Mucosa of rectum (tissue), 2 donors: Measurements from ENCODE around the gene PLCB4.

Experiments used
- H3K27ac ChIP-seq, 2 donors: one replicate each; pipeline ENCODE4 v1.7.0; 2013; ENCODE audit warnings: inconsistent platforms in 2 of 2, low read depth in 2 of 2, low read length in 2 of 2
- H3K27me3 ChIP-seq, 2 donors: one replicate each; pipeline ENCODE4 v1.7.0; 2013; ENCODE audit warnings: low read length in 2 of 2; ENCODE audit not compliant: control insufficient read depth in 2 of 2, insufficient read depth in 2 of 2
- H3K36me3 ChIP-seq, 2 donors: one replicate each; pipeline ENCODE4 v1.7.0; 2013; ENCODE audit warnings: low read length in 2 of 2; ENCODE audit not compliant: control insufficient read depth in 2 of 2, insufficient read depth in 2 of 2
- H3K4me1 ChIP-seq, 2 donors: one replicate each; pipeline ENCODE4 v1.7.0; 2013; ENCODE audit warnings: low read length in 2 of 2, mild to moderate bottlenecking in 1 of 2; ENCODE audit not compliant: control insufficient read depth in 2 of 2, insufficient read depth in 2 of 2
- H3K4me3 ChIP-seq, 2 donors: one replicate each; pipeline ENCODE4 v1.7.0; 2013; ENCODE audit warnings: low read length in 2 of 2
- H3K9ac ChIP-seq, 2 donors: one replicate each; pipeline ENCODE4 v1.7.0; 2013; ENCODE audit warnings: low read length in 2 of 2, low read depth in 1 of 2, mild to moderate bottlenecking in 1 of 2
- H3K9me3 ChIP-seq, 2 donors: one replicate each; pipeline ENCODE4 v1.7.0; 2013; ENCODE audit warnings: low read length in 2 of 2; ENCODE audit not compliant: control insufficient read depth in 2 of 2
- donor health status: healthy.
- donor health status: Normal muscosa, but diverticular disease.

Gene PLCB4

DNA sequence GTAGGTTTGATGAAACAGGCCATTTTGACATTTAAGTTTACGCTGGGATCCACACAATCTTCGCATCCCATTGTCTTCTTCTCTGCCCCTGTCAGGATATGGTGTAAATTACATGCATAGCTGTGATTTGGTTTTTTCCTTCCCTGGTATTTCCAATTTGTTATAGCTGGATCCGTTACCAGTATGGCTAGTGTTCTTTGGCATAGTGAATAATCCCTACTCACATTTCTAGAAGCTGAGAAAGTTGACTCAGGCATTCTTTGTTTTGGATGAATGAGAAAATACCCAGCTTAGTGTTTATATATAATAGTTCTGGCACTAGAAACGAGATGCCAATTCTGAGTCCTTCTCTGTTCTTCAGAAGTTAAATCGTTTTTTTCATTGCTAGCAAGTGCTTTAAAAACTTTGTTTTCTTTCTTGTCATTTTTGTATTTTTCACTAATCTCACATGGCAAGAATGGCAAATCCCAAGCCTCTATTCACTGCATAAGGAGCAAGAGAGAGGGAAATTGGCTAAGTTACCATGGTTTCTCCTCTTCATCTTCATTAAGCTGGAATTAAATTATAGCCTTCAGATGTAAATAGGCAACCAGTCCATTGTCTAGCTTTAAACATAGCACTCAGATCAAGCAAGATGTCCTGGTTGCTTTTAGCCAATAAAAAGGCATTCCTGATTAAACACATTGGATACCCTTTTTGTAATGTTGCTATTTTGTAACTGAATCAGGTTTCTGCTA is 353.6 kb downstream of the PLCB4 start:
- H3K4me1 ChIP-seq: no peaks in the 10 kb centered on the region
- H3K36me3 ChIP-seq: peaks cover 18 to 40% of the 10 kb centered on the region in 2 donors
- no peak overlapping the region for H3K27ac ChIP-seq
- H3K9ac ChIP-seq: no peak overlapping the region
- no peaks in the 10 kb centered on the region for H3K27me3 ChIP-seq
- no peak overlapping the region for H3K4me3 ChIP-seq
- H3K9me3 ChIP-seq: no peaks in the 10 kb centered on the region

DNA sequence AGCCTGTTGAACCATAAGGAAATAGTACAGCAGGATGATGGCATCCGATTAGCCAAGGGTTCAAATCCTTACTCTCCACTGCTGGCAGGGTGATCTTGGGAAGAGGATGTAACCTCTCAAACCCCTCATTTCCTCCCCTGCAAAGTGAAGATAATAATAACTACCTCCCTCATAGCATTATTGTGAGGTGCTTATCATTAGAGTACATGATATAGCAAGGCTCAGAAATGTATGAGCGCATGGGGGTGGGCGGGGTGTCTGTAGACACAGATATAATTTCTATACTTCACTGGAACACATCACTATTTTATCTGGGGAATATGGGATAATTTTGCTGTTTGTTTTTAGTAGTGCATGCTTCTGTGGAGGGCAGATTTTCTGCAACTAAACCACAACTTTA is 355.7 kb downstream of the PLCB4 start:
- no peaks in the 10 kb centered on the region for H3K27me3 ChIP-seq
- H3K4me1 ChIP-seq: no peaks in the 10 kb centered on the region
- no peak overlapping the region for H3K27ac ChIP-seq
- H3K4me3 ChIP-seq: no peak overlapping the region
- H3K9ac ChIP-seq: no peak overlapping the region
- no peaks in the 10 kb centered on the region for H3K9me3 ChIP-seq
- H3K36me3 ChIP-seq: peaks cover 18 to 42% of the 10 kb centered on the region in 2 donors

DNA sequence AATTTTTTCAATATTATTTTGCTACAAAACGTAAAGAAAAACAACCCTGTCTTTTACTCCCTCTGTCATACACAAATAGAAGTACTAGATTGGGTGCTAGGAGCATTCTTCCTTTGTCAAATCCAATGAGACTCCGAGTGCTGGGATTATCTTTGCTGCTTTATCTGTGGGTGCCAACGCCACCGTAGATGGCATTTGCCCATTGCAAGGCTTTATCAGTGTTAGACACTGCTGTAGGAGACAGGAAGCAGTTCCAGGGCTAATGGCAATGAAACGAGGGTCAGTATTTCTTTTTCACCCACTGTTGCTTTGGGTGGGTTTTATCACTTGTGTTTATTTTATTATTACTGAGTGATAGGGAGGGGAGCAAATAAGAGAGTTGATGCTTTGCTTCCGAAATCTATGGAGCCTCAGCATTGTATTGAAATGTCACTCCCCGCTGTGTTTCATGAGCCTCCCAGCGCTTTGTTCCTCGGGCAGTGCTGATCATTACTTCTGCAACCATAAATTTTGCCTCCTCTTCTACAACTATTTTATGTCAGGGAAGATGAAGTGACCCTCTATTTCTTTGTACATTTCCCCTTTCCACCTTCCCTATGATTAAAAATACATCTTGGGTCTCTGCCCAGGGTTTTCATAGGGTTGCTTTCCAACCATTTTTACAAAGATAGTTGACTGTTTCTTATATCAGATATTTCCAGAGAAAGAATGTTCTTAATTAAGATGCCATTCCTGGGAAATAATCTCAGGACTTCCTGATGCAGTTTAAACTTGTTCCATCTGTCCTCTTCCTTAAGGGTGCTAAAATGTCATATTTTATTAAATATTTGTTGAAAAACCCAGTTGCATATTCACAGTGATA is 358.8 kb downstream of the PLCB4 start:
- Histone ChIP-seq H3K27ac (no peak overlapping the region), H3K27me3 (no peaks in the 10 kb centered on the region), H3K9me3 (no peaks in the 10 kb centered on the region), H3K9ac (no peak overlapping the region), H3K4me3 (no peak overlapping the region), H3K36me3 (peaks cover 21 to 29% of the 10 kb centered on the region in 2 donors), H3K4me1 (no peaks in the 10 kb centered on the region)

DNA sequence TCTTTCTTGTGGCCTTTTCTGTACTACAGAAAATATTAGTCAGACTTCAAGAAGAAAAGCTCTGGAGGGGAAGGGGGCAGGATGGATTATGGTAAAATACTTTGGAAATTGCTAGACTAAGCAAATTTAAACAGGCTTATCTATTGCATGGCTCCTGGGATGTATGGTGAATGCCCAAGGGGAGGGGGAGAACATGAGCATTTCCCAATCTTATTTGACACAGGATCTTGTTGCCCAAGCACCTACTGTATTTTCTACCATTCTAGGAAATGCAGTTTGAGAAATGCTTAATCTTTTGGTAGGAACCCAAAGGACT is 359.4 kb downstream of the PLCB4 start:
- H3K4me1 ChIP-seq: no peaks in the 10 kb centered on the region

DNA sequence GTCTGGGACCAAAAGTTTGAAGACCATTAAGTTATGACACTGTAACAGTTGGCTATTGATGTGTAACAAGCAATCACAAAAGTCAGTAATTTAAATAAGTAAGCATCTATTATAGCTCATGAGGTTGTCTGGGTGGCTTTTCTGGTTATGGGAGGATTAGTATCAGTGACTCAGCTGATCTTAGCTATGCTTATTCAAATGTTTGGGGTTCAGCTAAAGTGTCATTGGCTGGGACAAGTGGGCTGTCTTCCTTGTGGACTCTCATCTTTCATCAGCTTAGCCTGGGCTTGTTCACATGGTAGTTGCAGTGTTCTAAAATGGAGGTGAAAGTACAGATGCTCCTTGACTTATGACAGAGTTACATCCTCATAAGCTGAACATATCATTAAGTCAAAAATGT is 370.9 kb downstream of the PLCB4 start:
- no peak overlapping the region for H3K9ac ChIP-seq

More for the DNA sequence above, 359.4 kb downstream of the PLCB4 start:
- H3K4me3 ChIP-seq: no peak overlapping the region
- H3K36me3 ChIP-seq: peaks cover 20 to 31% of the 10 kb centered on the region in 2 donors
- H3K27ac ChIP-seq: no peak overlapping the region
- H3K9ac ChIP-seq: no peak overlapping the region
- H3K27me3 ChIP-seq: no peaks in the 10 kb centered on the region
- H3K9me3 ChIP-seq: no peaks in the 10 kb centered on the region

DNA sequence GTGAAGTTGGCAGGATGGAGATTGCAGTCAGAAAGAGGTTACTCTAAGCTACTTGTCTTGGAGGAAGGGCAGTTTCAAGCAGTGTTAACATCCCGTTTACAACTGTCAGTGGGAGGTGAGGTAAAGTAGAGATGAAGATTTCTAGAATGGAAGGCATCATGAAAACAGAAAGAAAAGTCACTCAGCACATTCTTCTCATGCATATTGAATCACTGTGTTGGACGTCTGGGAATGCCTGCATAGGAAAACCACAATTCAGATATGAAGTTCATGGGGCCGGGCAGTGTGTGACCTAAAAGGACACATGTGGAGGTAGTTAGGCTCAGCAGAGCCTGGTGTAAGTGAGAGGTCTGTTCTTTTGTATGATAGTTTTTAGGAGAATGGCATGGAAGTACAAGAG is 372.0 kb downstream of the PLCB4 start:
- Histone ChIP-seq H3K36me3 (peaks cover 31 to 56% of the 10 kb centered on the region in 2 donors), H3K9ac (no peak overlapping the region), H3K27me3 (no peaks in the 10 kb centered on the region), H3K4me3 (no peak overlapping the region), H3K27ac (no peak overlapping the region), H3K4me1 (no peaks in the 10 kb centered on the region), H3K9me3 (peaks cover 0 to 3% of the 10 kb centered on the region in 2 donors)

More for the DNA sequence above, 370.9 kb downstream of the PLCB4 start:
- Histone ChIP-seq H3K36me3 (peaks cover 29 to 50% of the 10 kb centered on the region in 2 donors), H3K4me1 (no peaks in the 10 kb centered on the region), H3K27me3 (no peaks in the 10 kb centered on the region), H3K27ac (no peak overlapping the region), H3K9me3 (peaks cover 0 to 3% of the 10 kb centered on the region in 2 donors), H3K4me3 (no peak overlapping the region)

DNA sequence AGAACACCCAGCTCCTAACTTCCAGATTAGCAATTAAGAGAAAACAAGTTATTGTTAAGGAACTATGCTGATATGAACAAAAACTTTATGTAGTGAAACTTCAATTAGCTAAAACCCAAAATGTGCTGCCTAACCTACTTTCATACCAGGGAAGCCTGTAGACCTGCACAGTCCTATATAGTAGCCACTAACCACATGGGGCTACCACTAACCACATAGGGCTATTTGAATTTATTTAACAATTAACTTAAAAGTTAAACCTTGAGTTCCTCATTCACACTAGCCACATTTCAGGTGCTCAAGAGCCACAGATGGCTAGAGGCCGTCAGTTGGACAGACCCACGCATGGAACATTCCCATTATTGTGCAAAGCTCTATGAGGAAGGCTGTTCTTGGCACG is 373.1 kb downstream of the PLCB4 start:
- Histone ChIP-seq H3K4me3 (no peak overlapping the region), H3K9me3 (peaks cover 0 to 3% of the 10 kb centered on the region in 2 donors), H3K27ac (no peak overlapping the region), H3K9ac (no peak overlapping the region), H3K36me3 (peaks cover 27 to 54% of the 10 kb centered on the region in 2 donors), H3K27me3 (no peaks in the 10 kb centered on the region), H3K4me1 (no peaks in the 10 kb centered on the region)

DNA sequence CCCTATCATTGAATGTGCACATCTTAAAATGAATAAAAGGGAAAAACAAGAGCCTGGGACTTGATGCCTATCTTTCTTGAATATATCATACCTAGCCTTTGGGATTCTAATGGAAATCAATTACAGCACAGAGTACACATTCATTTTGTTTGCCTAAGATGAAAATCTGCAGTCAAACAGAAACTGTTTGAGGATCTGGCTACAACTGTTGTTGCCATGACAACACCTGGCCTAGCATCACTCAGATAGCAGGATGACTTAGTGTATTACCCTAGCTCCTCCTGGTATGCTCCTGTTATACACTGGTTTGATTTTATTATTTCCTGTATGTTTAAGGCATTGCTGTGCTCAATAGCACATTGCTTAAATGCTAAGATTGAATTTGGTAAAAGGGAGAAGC is 374.0 kb downstream of the PLCB4 start:
- no peak overlapping the region for H3K4me3 ChIP-seq
- H3K9me3 ChIP-seq: peaks cover 0 to 3% of the 10 kb centered on the region in 2 donors
- no peak overlapping the region for H3K27ac ChIP-seq
- H3K27me3 ChIP-seq: no peaks in the 10 kb centered on the region
- H3K4me1 ChIP-seq: no peaks in the 10 kb centered on the region
- peaks cover 21 to 45% of the 10 kb centered on the region in 2 donors for H3K36me3 ChIP-seq
- H3K9ac ChIP-seq: no peak overlapping the region

DNA sequence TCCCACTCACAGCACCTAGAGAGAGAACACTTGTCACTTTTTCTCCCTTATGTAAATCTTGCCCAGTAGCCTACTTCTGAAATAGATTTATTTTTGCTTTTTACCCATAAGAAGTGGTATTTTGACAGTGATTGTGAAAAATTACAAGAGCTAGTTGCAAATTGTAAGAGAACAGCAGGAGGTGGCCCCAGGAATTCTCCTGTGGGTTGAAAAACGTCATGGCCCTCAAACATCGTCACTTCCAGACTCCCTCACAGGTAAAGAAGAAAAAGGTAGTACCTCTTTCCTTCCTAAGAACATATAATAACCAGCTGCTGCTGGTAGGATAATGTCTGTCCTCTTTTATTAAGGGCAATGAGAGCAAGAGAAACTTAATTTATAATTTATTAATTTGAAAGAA is 376.0 kb downstream of the PLCB4 start:
- no peak overlapping the region for H3K9ac ChIP-seq
- no peaks in the 10 kb centered on the region for H3K4me1 ChIP-seq
- H3K9me3 ChIP-seq: no peaks in the 10 kb centered on the region
- H3K27ac ChIP-seq: no peak overlapping the region
- no peaks in the 10 kb centered on the region for H3K27me3 ChIP-seq
- H3K36me3 ChIP-seq: peaks cover 19 to 30% of the 10 kb centered on the region in 2 donors
- no peak overlapping the region for H3K4me3 ChIP-seq

DNA sequence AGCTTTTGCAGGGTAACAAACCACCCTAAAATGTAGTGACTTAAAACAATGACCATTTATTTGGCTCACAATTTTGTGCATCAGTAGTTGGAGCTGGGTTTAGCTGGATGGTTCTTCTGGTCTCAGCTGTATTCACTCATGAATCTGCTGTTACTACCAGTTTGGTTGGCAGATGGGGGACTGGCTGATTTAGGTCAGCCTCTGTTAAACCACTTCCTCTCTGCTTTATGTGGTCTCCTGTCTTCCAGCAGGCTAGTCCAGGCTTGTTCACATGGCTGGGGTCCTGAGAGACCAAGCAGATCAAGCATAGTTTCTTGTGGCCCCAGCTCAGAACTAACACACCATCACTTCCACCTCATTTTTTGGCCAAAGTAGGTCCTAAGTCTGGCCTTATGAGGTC is 378.3 kb downstream of the PLCB4 start:
- Histone ChIP-seq H3K4me1 (no peaks in the 10 kb centered on the region), H3K9ac (no peak overlapping the region), H3K36me3 (peaks cover 20 to 21% of the 10 kb centered on the region in 2 donors), H3K27me3 (no peaks in the 10 kb centered on the region), H3K9me3 (no peaks in the 10 kb centered on the region), H3K27ac (no peak overlapping the region), H3K4me3 (no peak overlapping the region)
